ENCODE results near the gene PPP3CB. TPM values are rescaled to one million over a fixed set of nuclear protein-coding genes. Genes with fewer than 3 reads are reported as not detected.

PPP3CB gene
- total and polyA plus RNA-seq, 9 donors, result 31.2 to 78.2 (median 55.0) TPM

GRCh38 chr10:73534857-73535256 lies 39.0 kb upstream of the PPP3CB start:
- 92 to 100% (median 100%) methylated on average over 1 of the region's 1 CpG for WGBS, 3 donors
- H3K36me3 ChIP-seq, result no peaks in the 10 kb centered on the region
- DNase-seq, result no peak
- no peak for TF ChIP-seq CTCF (IDR thresholded peaks at IDR 0.05)
- no peak for TF ChIP-seq EP300 (IDR thresholded peaks at IDR 0.05)
- TF ChIP-seq POLR2A (IDR thresholded peaks at IDR 0.05), result no peak
- H3K9me3 ChIP-seq, result no peaks in the 10 kb centered on the region
- H3K27ac ChIP-seq, result no peak overlapping the region
- no peaks in the 10 kb centered on the region for H3K27me3 ChIP-seq
- intact Hi-C loops (cut with DNase I), result loop anchor here in 1 of 4 donors (5.0 kb wide), 1 partner anchor 97 kb away; no protein-coding TSS in a partner anchor
- H3K4me1 ChIP-seq (ENCODE audit: insufficient read depth), result no peaks in the 10 kb centered on the region
- no peak overlapping the region for H3K4me3 ChIP-seq

GRCh38 chr10:73529089-73529832 lies 33.4 kb upstream of the PPP3CB start:
- no peak for TF ChIP-seq EP300 (IDR thresholded peaks at IDR 0.05)
- no peak for TF ChIP-seq POLR2A (IDR thresholded peaks at IDR 0.05)
- TF ChIP-seq CTCF (IDR thresholded peaks at IDR 0.05), result peak; percentile 80 to 86 (median 86)
- 94 to 98% (median 95%) methylated on average over 5 of the region's 5 CpGs for WGBS, 3 donors
- Histone ChIP-seq H3K36me3 (no peaks in the 10 kb centered on the region), H3K9me3 (no peaks in the 10 kb centered on the region), H3K27me3 (no peaks in the 10 kb centered on the region), H3K4me1 (ENCODE audit: insufficient read depth) (no peaks in the 10 kb centered on the region), H3K4me3 (no peak overlapping the region), H3K27ac (no peak overlapping the region)
- DNase-seq, result peak in 4 of 5 donors; percentile 34 to 54 (median 42)
- intact Hi-C loops (cut with DNase I), result loop anchor here in 1 of 4 donors (2.0 kb wide), 1 partner anchor 112 kb away; the partner anchor contains the start of gene MYOZ1

GRCh38 chr10:73522263-73522662 lies 26.4 kb upstream of the PPP3CB start:
- H3K27ac ChIP-seq, result no peak overlapping the region
- no peak for DNase-seq
- H3K4me1 ChIP-seq (ENCODE audit: insufficient read depth), result no peaks in the 10 kb centered on the region
- H3K27me3 ChIP-seq, result no peaks in the 10 kb centered on the region
- H3K4me3 ChIP-seq, result no peak overlapping the region
- H3K36me3 ChIP-seq, result no peaks in the 10 kb centered on the region
- no peaks in the 10 kb centered on the region for H3K9me3 ChIP-seq
- intact Hi-C loops (cut with DNase I), result no loop called here
- 97 to 100% (median 97%) methylated on average over 1 of the region's 1 CpG for WGBS, 3 donors
- TF ChIP-seq CTCF (IDR thresholded peaks at IDR 0.05) (no peak), POLR2A (IDR thresholded peaks at IDR 0.05) (no peak), EP300 (IDR thresholded peaks at IDR 0.05) (no peak)

- no peak overlapping the region for H3K27ac ChIP-seq
- DNase-seq, result no peak
- H3K4me1 ChIP-seq (ENCODE audit: insufficient read depth), result no peaks in the 10 kb centered on the region
- no peaks in the 10 kb centered on the region for H3K9me3 ChIP-seq
- no peak overlapping the region for H3K4me3 ChIP-seq
- intact Hi-C loops (cut with DNase I), result no loop called here
- WGBS, 3 donors, result 96 to 98% (median 96%) methylated on average over 3 of the region's 3 CpGs
- no peak for TF ChIP-seq EP300 (IDR thresholded peaks at IDR 0.05)
- no peak for TF ChIP-seq POLR2A (IDR thresholded peaks at IDR 0.05)
- TF ChIP-seq CTCF (IDR thresholded peaks at IDR 0.05), result no peak
- H3K36me3 ChIP-seq, result no peaks in the 10 kb centered on the region
- no peaks in the 10 kb centered on the region for H3K27me3 ChIP-seq
Measured at GRCh38 chr10:73519336-73519735, 23.5 kb upstream of the PPP3CB start.

Data from ovary (tissue), 9 donors.